Stimulated activated naive CD8-positive, alpha-beta T cell treated with anti-CD3 and anti-CD28 coated beads, Interleukin-15, amount 100 ng/mL, for 72 hours (primary cell): ENCODE data around the gene NCK2.
A peak's percentile ranks its signal among the peaks of the same experiment; 100 is the strongest.

Experiments used
- ATAC-seq: fragments of 150-1000 bp; cut with Tn5 transposase; 2 replicates; pipeline ENCODE4 v1.10.0; 2021; ENCODE audit warnings: mild to moderate bottlenecking, moderate library complexity
- DNase-seq, 2 donors: peaks; one replicate each; pipeline ENCODE4 v3.0.0; 2021 to 2022
- H3K27ac Mint-ChIP-seq, 2 donors: one replicate each; pipeline ENCODE4 v1.8.0; 2022; ENCODE audit warnings: mild to moderate bottlenecking in 2 of 2, mixed read lengths in 2 of 2, moderate library complexity in 2 of 2
- H3K27me3 Mint-ChIP-seq: one replicate; pipeline ENCODE4 v1.8.0; 2022; ENCODE audit warnings: mixed read lengths
- H3K4me1 Mint-ChIP-seq: one replicate; pipeline ENCODE4 v1.8.0; 2022; ENCODE audit warnings: mild to moderate bottlenecking, mixed read lengths
- H3K4me3 Mint-ChIP-seq, 2 donors: one replicate each; pipeline ENCODE4 v1.8.0; 2022; ENCODE audit warnings: mild to moderate bottlenecking in 2 of 2, mixed read lengths in 2 of 2, moderate library complexity in 1 of 2
- H3K9me3 Mint-ChIP-seq, 2 donors: one replicate each; pipeline ENCODE4 v1.8.0; 2022; ENCODE audit warnings: mixed read lengths in 2 of 2

NCK2 gene

GRCh38 chr2:105872830-105873229 lies 128.1 kb downstream of the NCK2 start:
- H3K4me1 Mint-ChIP-seq = peaks cover 100% of the 10 kb centered on the region
- ATAC-seq (no peak), DNase-seq (no peak)
- no peaks in the 10 kb centered on the region for H3K27me3 Mint-ChIP-seq
- H3K27ac Mint-ChIP-seq = peak overlapping the region; percentile 82 to 97
- peak overlapping the region; percentile 55 to 86 for H3K4me3 Mint-ChIP-seq
- H3K9me3 Mint-ChIP-seq = no peaks in the 10 kb centered on the region

GRCh38 chr2:105873281-105873680 lies 128.6 kb downstream of the NCK2 start:
- Mint-ChIP-seq H3K9me3 (no peaks in the 10 kb centered on the region), H3K27ac (peak overlapping the region; percentile 82 to 97), H3K4me1 (peaks cover 100% of the 10 kb centered on the region), H3K4me3 (peak overlapping the region; percentile 55 to 86), H3K27me3 (no peaks in the 10 kb centered on the region)
- DNase-seq (peak in 1 of 2 donors; percentile 54), ATAC-seq (peak; percentile 56)

DNA sequence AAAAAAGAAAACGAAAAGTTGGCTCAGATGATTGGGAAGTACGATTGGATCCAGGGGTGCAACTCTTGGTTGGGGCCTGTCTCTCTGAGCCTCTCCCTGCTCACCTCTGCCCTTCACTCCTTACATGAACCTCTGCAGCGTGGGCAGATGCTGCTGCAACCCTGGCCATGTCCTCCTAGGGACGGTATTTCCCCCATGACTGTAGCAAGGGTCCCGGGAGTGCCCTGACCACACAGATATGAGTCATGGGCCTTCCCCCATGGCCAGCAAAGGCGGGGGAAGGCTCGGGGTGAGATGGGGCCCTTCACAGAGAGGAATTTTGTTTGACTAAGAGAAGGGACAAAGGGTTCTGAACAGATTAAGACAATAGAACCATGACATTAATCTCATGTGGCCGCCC lies 129.0 kb downstream of the NCK2 start:
- Mint-ChIP-seq H3K27ac (peak overlapping the region; percentile 82 to 97), H3K27me3 (no peaks in the 10 kb centered on the region), H3K4me3 (peak overlapping the region; percentile 55 to 86), H3K9me3 (no peaks in the 10 kb centered on the region), H3K4me1 (peaks cover 100% of the 10 kb centered on the region)
- ATAC-seq (peak; percentile 94), DNase-seq (peak; percentile 74 to 89)

DNA sequence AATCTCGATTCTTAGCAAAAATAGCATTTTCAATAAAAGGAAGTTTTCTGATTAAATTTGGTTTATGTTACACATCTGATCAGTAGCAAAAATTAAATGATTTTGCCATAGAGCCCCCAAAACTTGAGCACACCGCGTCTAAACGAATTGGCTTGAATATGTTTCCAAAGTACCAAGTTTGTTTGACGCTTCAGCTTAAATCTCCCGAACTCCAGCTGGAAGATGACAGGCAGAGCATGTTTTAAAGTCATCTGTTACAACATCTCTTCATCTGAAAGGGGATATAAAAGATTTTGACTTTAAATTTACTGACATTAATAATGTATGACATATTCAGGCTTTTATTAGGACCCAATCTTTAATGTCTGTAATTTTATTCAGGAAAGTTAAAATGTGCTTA lies 129.8 kb downstream of the NCK2 start:
- H3K4me1 Mint-ChIP-seq = peaks cover 100% of the 10 kb centered on the region
- no peak for DNase-seq
- no peaks in the 10 kb centered on the region for H3K27me3 Mint-ChIP-seq
- ATAC-seq = no peak
- peak overlapping the region in 1 of 2 donors; percentile 34 for H3K4me3 Mint-ChIP-seq
- no peaks in the 10 kb centered on the region for H3K9me3 Mint-ChIP-seq
- H3K27ac Mint-ChIP-seq = peak overlapping the region in 1 of 2 donors; percentile 97

- no peaks in the 10 kb centered on the region for H3K27me3 Mint-ChIP-seq
- peak overlapping the region in 1 of 2 donors; percentile 70 for H3K27ac Mint-ChIP-seq
- DNase-seq (no peak), ATAC-seq (no peak)
- no peaks in the 10 kb centered on the region for H3K9me3 Mint-ChIP-seq
- H3K4me1 Mint-ChIP-seq = peaks cover 98% of the 10 kb centered on the region
- H3K4me3 Mint-ChIP-seq = peak overlapping the region in 1 of 2 donors; percentile 37
Measured at GRCh38 chr2:105875241-105875640, 130.5 kb downstream of the NCK2 start.

DNA sequence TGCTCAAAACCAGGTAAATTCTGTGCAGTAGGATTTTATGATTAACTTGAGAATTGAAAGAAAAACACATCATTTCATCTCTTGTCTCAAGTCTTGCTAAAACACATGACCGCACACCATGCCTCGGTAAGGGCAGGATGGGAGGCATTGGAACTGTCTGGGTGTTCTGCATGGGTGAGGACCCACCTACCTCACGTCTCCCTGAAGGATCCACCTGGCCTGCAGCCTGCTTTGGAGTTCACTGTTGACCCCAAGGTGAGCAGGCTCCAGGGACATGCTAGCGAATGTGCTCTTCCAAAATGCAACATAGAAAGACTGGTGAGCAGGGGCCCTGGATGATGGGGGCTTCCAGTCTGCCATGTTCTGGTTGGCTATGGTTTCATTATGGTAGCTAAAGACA lies 131.5 kb downstream of the NCK2 start:
- H3K4me3 Mint-ChIP-seq = no peak overlapping the region
- peak overlapping the region; percentile 82 to 92 for H3K27ac Mint-ChIP-seq
- H3K9me3 Mint-ChIP-seq = no peaks in the 10 kb centered on the region
- no peak for DNase-seq
- peaks cover 95% of the 10 kb centered on the region for H3K4me1 Mint-ChIP-seq
- no peak for ATAC-seq
- H3K27me3 Mint-ChIP-seq = no peaks in the 10 kb centered on the region

GRCh38 chr2:105877945-105878344 lies 133.2 kb downstream of the NCK2 start:
- Mint-ChIP-seq H3K4me1 (peaks cover 95% of the 10 kb centered on the region), H3K4me3 (no peak overlapping the region), H3K27me3 (no peaks in the 10 kb centered on the region), H3K9me3 (no peaks in the 10 kb centered on the region), H3K27ac (peak overlapping the region; percentile 79 to 94)
- ATAC-seq (no peak), DNase-seq (no peak)

GRCh38 chr2:105879106-105879802 lies 134.5 kb downstream of the NCK2 start:
- Mint-ChIP-seq H3K4me3 (no peak overlapping the region), H3K27me3 (no peaks in the 10 kb centered on the region), H3K9me3 (no peaks in the 10 kb centered on the region), H3K27ac (peak overlapping the region; percentile 54 to 57), H3K4me1 (peaks cover 95% of the 10 kb centered on the region)
- ATAC-seq (peak; percentile 33), DNase-seq (no peak)

GRCh38 chr2:105879803-105880300 lies 135.1 kb downstream of the NCK2 start:
- no peaks in the 10 kb centered on the region for H3K9me3 Mint-ChIP-seq
- peak overlapping the region; percentile 54 to 75 for H3K27ac Mint-ChIP-seq
- H3K27me3 Mint-ChIP-seq = no peaks in the 10 kb centered on the region
- H3K4me1 Mint-ChIP-seq = peaks cover 95% of the 10 kb centered on the region
- ATAC-seq (peak; percentile 60), DNase-seq (no peak)
- no peak overlapping the region for H3K4me3 Mint-ChIP-seq

DNA sequence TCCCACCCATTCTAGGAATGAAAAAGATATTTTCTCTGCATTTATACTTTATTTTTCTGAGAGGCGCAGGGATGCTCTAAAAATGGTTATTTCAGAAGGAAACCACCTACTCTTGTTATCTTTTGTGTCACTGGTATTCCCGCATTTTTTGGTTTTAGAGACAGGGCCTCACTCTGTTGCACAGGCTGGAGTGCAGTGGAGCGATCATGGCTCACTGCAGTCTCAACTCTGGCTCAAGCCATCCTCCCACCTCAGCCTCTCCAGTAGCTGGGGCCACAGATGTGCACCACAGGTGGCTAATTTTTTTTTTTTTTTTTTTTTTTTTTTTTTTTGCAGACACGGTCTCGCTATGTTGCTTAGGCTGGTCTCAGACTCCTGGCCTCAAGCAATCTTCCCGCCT lies 135.9 kb downstream of the NCK2 start:
- H3K27ac Mint-ChIP-seq = peak overlapping the region in 1 of 2 donors; percentile 75
- no peak for ATAC-seq
- peaks cover 92% of the 10 kb centered on the region for H3K4me1 Mint-ChIP-seq

DNA sequence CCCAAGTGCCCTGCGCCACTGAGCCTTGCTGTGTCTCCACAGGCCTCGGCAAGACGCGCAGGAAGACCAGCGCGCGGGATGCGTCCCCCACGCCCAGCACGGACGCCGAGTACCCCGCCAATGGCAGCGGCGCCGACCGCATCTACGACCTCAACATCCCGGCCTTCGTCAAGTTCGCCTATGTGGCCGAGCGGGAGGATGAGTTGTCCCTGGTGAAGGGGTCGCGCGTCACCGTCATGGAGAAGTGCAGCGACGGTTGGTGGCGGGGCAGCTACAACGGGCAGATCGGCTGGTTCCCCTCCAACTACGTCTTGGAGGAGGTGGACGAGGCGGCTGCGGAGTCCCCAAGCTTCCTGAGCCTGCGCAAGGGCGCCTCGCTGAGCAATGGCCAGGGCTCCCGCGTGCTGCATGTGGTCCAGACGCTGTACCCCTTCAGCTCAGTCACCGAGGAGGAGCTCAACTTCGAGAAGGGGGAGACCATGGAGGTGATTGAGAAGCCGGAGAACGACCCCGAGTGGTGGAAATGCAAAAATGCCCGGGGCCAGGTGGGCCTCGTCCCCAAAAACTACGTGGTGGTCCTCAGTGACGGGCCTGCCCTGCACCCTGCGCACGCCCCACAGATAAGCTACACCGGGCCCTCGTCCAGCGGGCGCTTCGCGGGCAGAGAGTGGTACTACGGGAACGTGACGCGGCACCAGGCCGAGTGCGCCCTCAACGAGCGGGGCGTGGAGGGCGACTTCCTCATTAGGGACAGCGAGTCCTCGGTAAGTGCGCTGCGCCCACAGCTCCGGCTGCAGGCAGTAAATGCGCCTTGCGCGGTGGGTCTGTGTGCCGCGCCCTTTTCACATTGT lies 136.8 kb downstream of the NCK2 start:
- ATAC-seq = no peak
- no peak overlapping the region for H3K4me3 Mint-ChIP-seq

More for the DNA sequence above, 135.9 kb downstream of the NCK2 start:
- Mint-ChIP-seq H3K27me3 (no peaks in the 10 kb centered on the region), H3K9me3 (no peaks in the 10 kb centered on the region), H3K4me3 (no peak overlapping the region)
- no peak for DNase-seq

DNA sequence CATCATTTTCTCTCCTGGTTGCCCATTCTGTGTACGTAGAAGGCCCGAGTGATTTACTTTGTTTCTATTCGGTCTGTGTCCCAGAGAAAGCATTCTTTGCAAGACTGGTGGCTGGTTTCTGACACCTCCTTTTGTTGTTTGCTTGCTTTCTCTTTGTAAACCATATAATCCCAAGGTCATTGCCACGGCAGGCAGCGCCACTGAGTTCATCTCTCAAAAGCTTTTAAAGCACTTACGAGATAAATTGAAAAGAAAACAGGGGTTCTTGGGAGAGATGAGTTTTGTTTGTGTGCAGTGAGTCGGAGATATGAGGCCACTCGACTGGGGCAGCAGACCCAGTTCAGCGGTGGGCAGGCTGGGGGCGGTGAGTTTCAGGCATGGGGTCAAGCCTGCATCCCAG lies 137.6 kb downstream of the NCK2 start:
- ATAC-seq = no peak

More for the DNA sequence above, 136.8 kb downstream of the NCK2 start:
- H3K4me1 Mint-ChIP-seq = peaks cover 92% of the 10 kb centered on the region
- H3K27ac Mint-ChIP-seq = peak overlapping the region in 1 of 2 donors; percentile 84
- H3K9me3 Mint-ChIP-seq = no peaks in the 10 kb centered on the region
- no peak for DNase-seq
- no peaks in the 10 kb centered on the region for H3K27me3 Mint-ChIP-seq

GRCh38 chr2:105882920-105883435 lies 138.3 kb downstream of the NCK2 start:
- no peak for DNase-seq
- Mint-ChIP-seq H3K27ac (no peak overlapping the region), H3K4me3 (no peak overlapping the region), H3K9me3 (peaks cover 5 to 7% of the 10 kb centered on the region in 2 donors), H3K27me3 (no peaks in the 10 kb centered on the region), H3K4me1 (peaks cover 92% of the 10 kb centered on the region)
- ATAC-seq = no peak

More for the DNA sequence above, 137.6 kb downstream of the NCK2 start:
- no peak overlapping the region for H3K4me3 Mint-ChIP-seq
- peaks cover 92% of the 10 kb centered on the region for H3K4me1 Mint-ChIP-seq
- H3K27me3 Mint-ChIP-seq = no peaks in the 10 kb centered on the region
- peak overlapping the region in 1 of 2 donors; percentile 31 for H3K27ac Mint-ChIP-seq
- no peak for DNase-seq
- H3K9me3 Mint-ChIP-seq = peaks cover 0 to 1% of the 10 kb centered on the region in 2 donors

DNA sequence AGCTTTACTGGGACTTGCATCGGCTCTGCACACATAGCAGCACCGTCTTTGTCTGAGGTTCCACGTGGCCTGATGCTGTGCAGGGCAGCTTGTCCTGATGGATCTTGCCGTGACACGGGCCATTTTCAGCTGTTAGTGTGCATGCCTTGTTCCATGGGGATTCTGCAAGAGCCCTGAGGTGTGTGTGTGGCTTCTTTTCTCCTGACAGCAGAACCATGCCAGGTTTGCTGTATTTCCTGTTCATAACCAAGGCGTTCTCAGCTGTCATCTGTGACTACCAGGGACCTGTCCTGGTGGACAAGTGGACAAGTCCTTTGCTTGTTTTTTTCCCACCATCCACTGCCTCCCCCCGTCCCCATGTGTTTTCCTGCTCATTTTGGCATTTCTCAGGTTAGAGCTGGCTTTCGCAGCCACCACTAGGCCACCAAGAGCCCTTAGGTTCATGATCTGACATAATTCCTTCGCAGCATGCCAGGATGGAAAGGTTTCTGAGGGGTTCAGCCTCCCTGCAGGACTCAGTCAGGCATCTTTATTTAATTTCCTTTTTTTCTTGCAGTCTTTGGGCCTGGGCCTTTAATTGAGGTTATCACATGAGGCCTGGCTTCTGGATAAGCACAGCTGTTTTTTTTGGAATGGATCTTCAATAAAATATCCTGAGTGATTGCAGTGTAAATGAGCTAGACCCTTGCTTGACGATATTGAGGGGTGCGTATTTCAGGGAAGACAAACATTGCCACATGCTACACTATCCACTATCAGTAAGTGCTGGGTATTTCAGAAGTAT lies 139.4 kb downstream of the NCK2 start:
- peak overlapping the region in 1 of 2 donors; percentile 35 for H3K27ac Mint-ChIP-seq
- no peaks in the 10 kb centered on the region for H3K27me3 Mint-ChIP-seq
- H3K9me3 Mint-ChIP-seq = peaks cover 10 to 13% of the 10 kb centered on the region in 2 donors
- DNase-seq (no peak), ATAC-seq (no peak)
- peak overlapping the region in 1 of 2 donors; percentile 13 for H3K4me3 Mint-ChIP-seq
- peaks cover 89% of the 10 kb centered on the region for H3K4me1 Mint-ChIP-seq

DNA sequence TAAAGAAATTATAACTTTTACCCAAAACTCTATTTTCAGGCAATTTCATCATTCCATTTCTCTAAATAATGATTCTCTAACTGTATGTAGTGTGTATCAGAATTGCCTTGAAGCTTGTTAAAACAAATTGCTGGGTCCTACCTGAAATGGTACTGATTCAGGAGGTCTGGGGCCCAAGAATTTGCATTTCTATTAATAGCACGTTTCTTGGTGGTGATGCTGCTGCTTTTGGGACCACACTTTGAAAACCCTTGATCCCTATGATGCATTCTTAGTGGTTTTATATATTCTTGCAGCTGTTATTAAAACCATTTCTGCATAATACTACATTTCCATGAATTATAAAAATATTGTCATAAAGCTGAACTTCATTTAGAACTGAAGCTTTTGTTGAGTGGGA lies 140.7 kb downstream of the NCK2 start:
- ATAC-seq (no peak), DNase-seq (no peak)
- peaks cover 88% of the 10 kb centered on the region for H3K4me1 Mint-ChIP-seq
- peak overlapping the region; percentile 22 to 60 for H3K4me3 Mint-ChIP-seq
- H3K9me3 Mint-ChIP-seq = peaks cover 10 to 13% of the 10 kb centered on the region in 2 donors
- H3K27ac Mint-ChIP-seq = peak overlapping the region in 1 of 2 donors; percentile 88
- no peaks in the 10 kb centered on the region for H3K27me3 Mint-ChIP-seq
